K562 (cell line): ENCODE measurements around the gene PARD6B. TPM values are rescaled to one million over a fixed set of nuclear protein-coding genes. Genes with fewer than 3 reads are reported as not detected.

Experiments
- ATF1 ChIP-seq, 2 experiments: fragments of 450-650 bp in 1 of 2; IDR thresholded peaks; 2 replicates each; pipeline ENCODE4 v1.6.1; 2016; ENCODE audit warnings: missing compliant biosample characterization in 1 of 2, missing genetic modification characterization in 1 of 2
- ATF6 ChIP-seq: sonication (generic); formaldehyde crosslinking; IDR thresholded peaks from 2 replicates; pipeline ENCODE4 v1.4.0; 2020; ENCODE audit warnings: mild to moderate bottlenecking, missing genetic modification reagents
- CCAR2 ChIP-seq: fragments of 200-400 bp; formaldehyde crosslinking; IDR thresholded peaks from 2 replicates; pipeline ENCODE4 v1.6.1; 2017; ENCODE audit warnings: mild to moderate bottlenecking, low read depth, low read length
- CHD1 ChIP-seq: fragments of 200-600 bp; sonication (generic); IDR thresholded peaks from one replicate; pipeline ENCODE4 v1.6.1; 2012; ENCODE audit warnings: mild to moderate bottlenecking, moderate library complexity, low read length, inconsistent platforms
- ESRRB ChIP-seq: fragments of 250-450 bp; sonication (Bioruptor Pico); IDR thresholded peaks from 2 replicates; pipeline ENCODE4 v1.5.0; 2020; ENCODE audit warnings: mild to moderate bottlenecking, moderate library complexity, borderline replicate concordance
- NFATC3 ChIP-seq: fragments of 450-650 bp; IDR thresholded peaks from 2 replicates; pipeline ENCODE4 v1.6.1; 2017; ENCODE audit warnings: mild to moderate bottlenecking
- POLR2G ChIP-seq: fragments of 200-400 bp; formaldehyde crosslinking; IDR thresholded peaks from 2 replicates; pipeline ENCODE4 v1.6.1; 2017; ENCODE audit warnings: low read depth, mild to moderate bottlenecking, antibody characterized with exemption, low read length, moderate library complexity
- RFX1 ChIP-seq: fragments of 450-650 bp; IDR thresholded peaks from 2 replicates; pipeline ENCODE4 v1.6.1; 2016; ENCODE audit warnings: mild to moderate bottlenecking, moderate library complexity
- SRF ChIP-seq, 2 experiments: fragments of 250-450, 450-650 bp in 1 of 2; sonication (Bioruptor Pico) in 1 of 2; sonication (generic) in 1 of 2; formaldehyde crosslinking; IDR thresholded peaks; 2 replicates each; pipeline versions ENCODE4 v1.5.0 to v1.5.1; 2020 to 2022; ENCODE audit warnings: mild to moderate bottlenecking in 1 of 2, missing genetic modification reagents in 1 of 2
- ZBTB40 ChIP-seq, 2 experiments: fragments of 450-650 bp in 1 of 2; sonication (generic) in 1 of 2; formaldehyde crosslinking in 1 of 2; IDR thresholded peaks; 2 replicates each; pipeline versions ENCODE4 v1.7.1 to v1.9.0; 2016 to 2022; ENCODE audit warnings: inconsistent platforms in 1 of 2, mild to moderate bottlenecking in 1 of 2, missing genetic modification reagents in 1 of 2
- ZFP30 ChIP-seq: fragments of 250-450 bp; sonication (Bioruptor Pico); IDR thresholded peaks from 2 replicates; pipeline ENCODE4 v1.8.0; 2022; ENCODE audit warnings: moderate library complexity, mild to moderate bottlenecking, inconsistent platforms, borderline replicate concordance
- ZNF121 ChIP-seq: sonication (generic); formaldehyde crosslinking; conservative IDR thresholded peaks from 2 replicates; pipeline ENCODE4 v1.8.0; 2022; ENCODE audit warnings: missing genetic modification reagents
- polyA plus RNA-seq, 8 experiments: library from polyadenylated mRNA; depleted of rRNA in 4 of 8; stranded (reverse) in 5 of 8; unstranded in 3 of 8; fragments of >200 nt; fragmentation: Nextera tagmentation in 2 of 8; fragmentation: Illumina TruSeq in 1 of 8; extraction: Ambion mirVana in 2 of 8; extraction: Trizol in 1 of 8; gene quantifications; 2 replicates each; pipeline versions ENCODE4 v1.2.1 to v1.2.3, GENCODE V29; 2011 to 2014; ENCODE audit warnings: inconsistent platforms in 1 of 8, missing spikeins in 1 of 8
- total RNA-seq, 7 experiments: library from RNA; depleted of rRNA in 6 of 7; stranded (reverse); fragments of >200 nt in 6 of 7; fragmentation: Illumina TruSeq in 2 of 7; extraction: Trizol in 2 of 7; gene quantifications; 2 replicates each; pipeline versions ENCODE4 v1.2.1 to v1.2.3, GENCODE V29; 2011 to 2021; ENCODE audit warnings: low replicate concordance in 1 of 7

Gene PARD6B
- total and polyA plus RNA-seq, 9 of the 15 experiments (the other 6 are each of a cell fraction or from before 2014, with no cell fraction given): 1.7 to 12.3 (median 5.5) TPM

- TF ChIP-seq CCAR2 (no peak), ZFP30 (CRISPR knock-in tag) (no peak), ATF6 (no peak), RFX1 (no peak), ZNF121 (no peak), SRF (CRISPR knock-in tag; IDR thresholded peaks at IDR 0.05) (no peak), NFATC3 (no peak), ZBTB40 (IDR thresholded peaks at IDR 0.05) (peak; percentile 71), ZBTB40 (CRISPR knock-in tag; IDR thresholded peaks at IDR 0.05) (no peak), POLR2G (no peak), ESRRB (CRISPR knock-in tag) (no peak), ATF1 (CRISPR knock-in tag; IDR thresholded peaks at IDR 0.05) (no peak), ATF1 (tag; IDR thresholded peaks at IDR 0.05) (no peak), CHD1 (no peak)
Observed at GRCh38 chr20:50691573-50692551, 39.5 kb upstream of the PARD6B start (continued).
